SU-DHL-6 (cell line): ENCODE measurements around the gene NMNAT2.

Experiments used
- CTCF ChIP-seq: fragments of 200-600 bp; sonication (generic); IDR thresholded peaks from one replicate; pipeline ENCODE4 v1.5.1; 2017; ENCODE audit warnings: antibody characterized with exemption, mild to moderate bottlenecking, low read length, moderate library complexity; ENCODE audit not compliant: insufficient read depth, poor library complexity, severe bottlenecking
- EZH2phosphoT487 ChIP-seq: fragments of 200-600 bp; sonication (generic), shearing (Covaris generic); conservative IDR thresholded peaks from 2 replicates; pipeline ENCODE4 v1.6.1; 2018; ENCODE audit warnings: mild to moderate bottlenecking, antibody characterized with exemption, low read length, moderate library complexity, mixed read lengths

- TF ChIP-seq CTCF, result no peak
- TF ChIP-seq EZH2phosphoT487, result no peak
Observed at GRCh38 chr1:183407961-183408360, 10.2 kb downstream of the NMNAT2 start.
